Epithelial cell of proximal tubule (primary cell): Measurements from ENCODE around the gene BRI3. TPM values are rescaled to one million over a fixed set of nuclear protein-coding genes. Genes with fewer than 3 reads are reported as not detected.

ENCODE experiments used
- DNase-seq: peaks from one replicate; pipeline ENCODE4 v3.0.0-alpha.2; 2011; ENCODE audit warnings: low read depth
- H3K4me3 ChIP-seq: 2 replicates; pipeline ENCODE4 v1.5.1; 2011; ENCODE audit warnings: low read depth, mild to moderate bottlenecking, low read length
- total RNA-seq: library from RNA; depleted of rRNA; stranded (reverse); fragments of >200 nt; gene quantifications from 2 replicates; pipeline ENCODE4 v1.2.3, GENCODE V29; 2015
- TF ChIP-seq, protein P1 (sequence below): conservative IDR thresholded peaks from 2 replicates; pipeline ENCODE4 v1.5.1; 2012; ENCODE audit warnings: low read depth, mild to moderate bottlenecking, low read length

The BRI3 gene
- total RNA-seq, 1 donor from 2014 or later, result 20.0 TPM

DNA sequence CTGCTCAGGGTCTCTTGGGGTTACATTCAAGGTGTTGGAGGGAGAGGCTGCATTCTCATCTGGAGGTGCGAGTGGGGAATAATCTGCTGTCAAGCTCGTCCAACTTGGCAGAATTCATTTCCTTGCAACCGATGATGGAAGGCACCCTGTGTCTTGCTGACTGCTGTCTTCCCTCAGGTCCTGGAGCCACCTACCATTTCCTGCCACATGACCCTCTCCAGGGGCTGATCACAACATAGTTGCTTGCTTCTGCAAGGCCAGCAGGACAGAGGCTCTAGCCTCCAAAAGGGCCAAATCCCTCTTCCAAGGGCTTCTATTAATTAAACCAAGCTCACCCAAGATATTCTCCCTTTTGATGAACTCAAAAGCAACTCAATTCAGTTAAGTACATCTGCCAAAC lies 14.2 kb upstream of the BRI3 start:
- TF ChIP-seq, protein P1, sequence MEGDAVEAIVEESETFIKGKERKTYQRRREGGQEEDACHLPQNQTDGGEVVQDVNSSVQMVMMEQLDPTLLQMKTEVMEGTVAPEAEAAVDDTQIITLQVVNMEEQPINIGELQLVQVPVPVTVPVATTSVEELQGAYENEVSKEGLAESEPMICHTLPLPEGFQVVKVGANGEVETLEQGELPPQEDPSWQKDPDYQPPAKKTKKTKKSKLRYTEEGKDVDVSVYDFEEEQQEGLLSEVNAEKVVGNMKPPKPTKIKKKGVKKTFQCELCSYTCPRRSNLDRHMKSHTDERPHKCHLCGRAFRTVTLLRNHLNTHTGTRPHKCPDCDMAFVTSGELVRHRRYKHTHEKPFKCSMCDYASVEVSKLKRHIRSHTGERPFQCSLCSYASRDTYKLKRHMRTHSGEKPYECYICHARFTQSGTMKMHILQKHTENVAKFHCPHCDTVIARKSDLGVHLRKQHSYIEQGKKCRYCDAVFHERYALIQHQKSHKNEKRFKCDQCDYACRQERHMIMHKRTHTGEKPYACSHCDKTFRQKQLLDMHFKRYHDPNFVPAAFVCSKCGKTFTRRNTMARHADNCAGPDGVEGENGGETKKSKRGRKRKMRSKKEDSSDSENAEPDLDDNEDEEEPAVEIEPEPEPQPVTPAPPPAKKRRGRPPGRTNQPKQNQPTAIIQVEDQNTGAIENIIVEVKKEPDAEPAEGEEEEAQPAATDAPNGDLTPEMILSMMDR, result no peak
- H3K4me3 ChIP-seq, result no peak overlapping the region
- no peak for DNase-seq

DNA sequence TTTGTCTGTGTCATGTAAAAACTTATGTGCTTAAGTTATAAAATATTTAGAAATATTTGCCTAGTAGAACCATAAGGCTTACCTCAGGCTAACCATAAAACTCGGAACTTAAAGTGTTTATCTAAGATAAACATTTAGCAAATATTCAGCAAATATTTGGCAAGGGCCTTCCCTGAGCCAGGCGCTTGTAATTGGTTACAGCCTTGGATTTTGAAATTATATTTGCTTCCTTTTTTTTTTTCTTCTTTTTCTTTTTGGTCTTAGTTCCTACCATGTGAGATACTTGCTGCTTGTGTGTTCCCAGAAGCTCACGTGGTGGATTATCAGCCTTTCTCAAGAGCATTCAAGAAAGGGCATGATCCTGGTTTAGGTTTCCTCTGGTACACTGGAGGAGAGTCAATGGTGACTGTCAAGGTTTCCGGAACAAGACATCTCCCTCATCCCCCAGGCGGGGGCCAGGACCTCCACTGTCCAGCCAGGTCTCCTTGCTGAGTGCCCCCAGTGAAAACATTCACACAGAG lies 5.2 kb upstream of the BRI3 start:
- no peak for DNase-seq
- no peak overlapping the region for H3K4me3 ChIP-seq
- TF ChIP-seq, protein P1, result no peak

DNA sequence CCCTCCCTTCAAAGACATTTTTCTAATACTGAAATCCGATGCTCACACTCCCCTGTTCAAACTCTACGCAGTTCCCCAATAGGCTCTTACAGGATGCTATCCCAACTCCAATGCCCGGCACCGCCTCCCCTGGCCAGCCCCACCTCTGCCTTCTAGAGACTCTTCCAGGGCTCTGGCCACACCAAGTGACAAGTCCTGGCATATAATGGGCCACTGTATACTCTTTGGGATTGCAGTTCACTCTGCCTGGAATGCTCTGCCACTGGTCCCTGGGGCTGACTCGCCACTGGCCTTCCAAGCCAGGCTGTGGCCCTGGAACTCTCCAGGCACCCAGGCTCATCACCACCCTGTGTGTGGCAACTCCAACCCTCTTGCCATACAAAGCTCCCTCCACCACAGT lies 3.1 kb upstream of the BRI3 start:
- no peak for DNase-seq
- TF ChIP-seq, protein P1, result no peak
- no peak overlapping the region for H3K4me3 ChIP-seq

DNA sequence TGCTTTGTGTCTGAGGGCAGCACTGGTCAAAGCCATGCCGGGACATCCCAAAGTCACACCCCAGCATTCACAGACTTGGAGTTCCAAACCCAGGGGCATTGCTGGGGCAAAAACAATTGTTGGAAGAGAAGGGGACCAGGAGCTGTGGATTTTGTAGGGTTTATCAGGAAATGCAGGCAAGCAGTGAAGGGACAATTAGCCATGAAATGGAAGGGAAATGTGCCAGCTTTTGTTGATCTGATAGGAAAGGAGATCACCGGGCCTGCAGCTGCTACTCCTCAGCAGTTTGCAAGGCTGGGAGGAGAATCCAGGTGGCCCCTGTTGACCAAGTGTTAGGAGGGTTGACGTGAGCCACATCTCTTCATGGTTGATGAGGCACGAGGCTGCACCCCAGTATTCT lies 2.5 kb upstream of the BRI3 start:
- H3K4me3 ChIP-seq, result no peak overlapping the region
- TF ChIP-seq, protein P1, result no peak
- DNase-seq, result no peak

DNA sequence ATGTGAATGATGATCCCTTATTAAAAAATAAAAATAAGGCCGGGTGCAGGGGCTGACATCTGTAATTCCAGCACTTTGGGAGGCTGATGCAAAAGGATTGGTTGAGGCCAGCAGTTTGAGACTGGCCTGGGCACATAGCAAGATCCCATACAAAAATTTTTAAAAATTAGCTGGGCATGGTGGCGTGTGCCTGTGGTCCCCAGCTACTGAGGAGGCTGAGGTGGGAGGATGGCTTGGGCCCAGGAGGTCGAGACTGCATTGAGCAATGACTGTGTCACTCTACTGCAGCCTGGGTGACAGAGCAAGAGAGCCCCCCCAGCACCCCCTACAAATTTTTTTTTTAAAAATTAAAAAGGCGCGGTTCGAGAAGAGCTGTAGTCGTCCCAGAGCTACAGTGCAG lies 1.2 kb upstream of the BRI3 start:
- TF ChIP-seq, protein P1, result no peak
- no peak for DNase-seq
- peak overlapping the region; percentile 69 for H3K4me3 ChIP-seq

DNA sequence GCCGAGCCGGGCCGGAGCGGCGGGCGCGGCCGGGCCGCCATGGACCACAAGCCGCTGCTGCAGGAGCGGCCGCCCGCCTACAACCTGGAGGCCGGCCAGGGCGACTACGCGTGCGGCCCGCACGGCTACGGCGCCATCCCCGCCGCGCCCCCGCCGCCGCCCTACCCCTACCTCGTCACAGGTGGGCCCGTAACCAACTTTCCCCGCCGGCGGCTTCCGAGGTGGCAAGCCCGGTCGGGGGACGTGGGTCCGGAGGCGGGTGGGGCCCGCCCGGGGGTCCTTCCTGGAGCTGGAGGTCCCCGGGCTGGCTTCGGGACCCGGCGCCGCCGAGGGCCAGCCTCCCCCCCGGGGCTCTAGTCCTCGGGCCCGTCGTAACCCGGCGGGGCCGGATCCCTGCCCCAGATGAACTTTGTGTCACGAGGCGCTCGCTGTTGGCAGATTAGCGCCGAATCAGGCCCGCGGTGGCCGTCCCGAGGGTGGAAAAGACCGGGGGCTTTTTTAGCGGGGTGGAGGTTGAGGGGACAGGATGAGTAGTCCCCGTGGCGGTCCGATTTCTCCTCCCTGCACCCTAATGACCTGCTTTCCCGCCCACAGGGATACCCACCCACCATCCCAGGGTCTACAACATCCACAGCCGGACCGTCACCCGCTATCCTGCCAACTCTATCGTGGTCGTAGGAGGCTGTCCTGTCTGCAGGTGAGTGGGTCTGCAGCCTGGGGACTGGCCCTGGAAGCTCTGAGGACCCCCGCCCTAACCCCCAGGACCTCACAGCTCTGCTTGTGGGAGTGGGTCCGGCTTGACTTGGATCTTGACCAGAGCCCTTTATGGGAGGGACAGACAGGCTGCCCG lies 496 bp downstream of the BRI3 start:
- H3K4me3 ChIP-seq, result peak overlapping the region; percentile 98
- no peak for DNase-seq
- TF ChIP-seq, protein P1, result no peak

DNA sequence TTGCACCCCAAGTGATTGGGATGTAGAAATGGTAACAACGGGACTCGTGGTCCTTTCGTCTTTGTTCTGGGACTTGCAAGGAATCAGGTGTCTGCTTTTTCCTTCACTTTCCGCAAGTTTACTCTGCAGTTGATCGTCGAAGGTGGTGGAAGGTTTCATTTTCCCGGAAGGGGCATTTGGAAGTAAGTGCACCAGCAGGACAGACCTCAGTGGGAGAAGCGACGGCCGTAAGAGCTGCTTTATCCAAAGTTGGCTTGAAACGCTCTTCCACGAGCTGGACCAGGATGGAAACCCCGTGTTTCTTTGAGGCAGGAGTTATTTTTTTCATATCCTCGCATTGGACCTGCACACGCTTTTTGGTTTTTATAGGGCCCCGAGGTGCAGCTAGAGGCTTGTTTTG lies 1.2 kb downstream of the BRI3 start:
- no peak for DNase-seq
- TF ChIP-seq, protein P1, result no peak
- peak overlapping the region; percentile 98 for H3K4me3 ChIP-seq
